Cardiac muscle cell (in vitro differentiated cells and primary cell): Measurements from ENCODE around the gene TGM3. TPM values are rescaled to one million over a fixed set of nuclear protein-coding genes. Genes with fewer than 3 reads are reported as not detected.

Experiments
- DNase-seq, 2 donors: peaks; one replicate each; pipeline versions ENCODE4 v3.0.0 to v3.0.0-alpha.2; 2010 to 2017; ENCODE audit warnings: low read depth in 1 of 2, low spot score in 1 of 2
- H3K27ac ChIP-seq: fragments of 200-600 bp; sonication (generic); 2 replicates; pipeline ENCODE4 v1.5.1; 2016
- H3K27me3 ChIP-seq: fragments of 200-600 bp; sonication (generic); 2 replicates; pipeline ENCODE4 v1.6.0; 2016; ENCODE audit warnings: control low read depth
- H3K36me3 ChIP-seq: fragments of 200-600 bp; sonication (generic); 2 replicates; pipeline ENCODE4 v1.5.1; 2016; ENCODE audit warnings: control low read depth
- H3K4me1 ChIP-seq: fragments of 200-600 bp; sonication (generic); 2 replicates; pipeline ENCODE4 v1.8.1; 2017; ENCODE audit warnings: low read depth, mild to moderate bottlenecking, mixed run types
- H3K4me3 ChIP-seq: fragments of 200-600 bp; sonication (generic); 2 replicates; pipeline ENCODE4 v1.5.1; 2016; ENCODE audit warnings: mild to moderate bottlenecking
- H3K9me3 ChIP-seq: fragments of 200-600 bp; sonication (generic); 2 replicates; pipeline ENCODE4 v1.5.1; 2017; ENCODE audit warnings: low read depth, mild to moderate bottlenecking, control low read depth
- CTCF ChIP-seq: IDR thresholded peaks from 2 replicates; pipeline ENCODE4 v1.5.1; 2012; ENCODE audit warnings: low read depth, mild to moderate bottlenecking, low read length
- polyA plus RNA-seq: library from polyadenylated mRNA; unstranded; fragments of >200 nt; fragmentation: Nextera tagmentation; extraction: Ambion mirVana; gene quantifications from 2 replicates; pipeline ENCODE4 v1.2.1, GENCODE V29; 2016
- total RNA-seq: library from RNA; depleted of rRNA; stranded (reverse); fragments of >200 nt; gene quantifications from 2 replicates; pipeline ENCODE4 v1.2.3, GENCODE V29; 2016

Gene TGM3
- total and polyA plus RNA-seq, 2 experiments from 2014 or later = not detected

GRCh38 chr20:2297357-2297728 lies 1.5 kb downstream of the TGM3 start:
- H3K4me1 ChIP-seq = no peaks in the 10 kb centered on the region
- DNase-seq = peak in 1 of 2 donors; percentile 15
- H3K27ac ChIP-seq = no peak overlapping the region

GRCh38 chr20:2298116-2298515 lies 2.3 kb downstream of the TGM3 start:
- no peaks in the 10 kb centered on the region for H3K4me1 ChIP-seq
- H3K9me3 ChIP-seq = no peaks in the 10 kb centered on the region
- no peak for TF ChIP-seq CTCF
- H3K27ac ChIP-seq = no peak overlapping the region
- no peaks in the 10 kb centered on the region for H3K27me3 ChIP-seq
- no peak overlapping the region for H3K4me3 ChIP-seq
- DNase-seq = no peak
- no peaks in the 10 kb centered on the region for H3K36me3 ChIP-seq

More at GRCh38 chr20:2297357-2297728, 1.5 kb downstream of the TGM3 start:
- Histone ChIP-seq H3K36me3 (no peaks in the 10 kb centered on the region), H3K4me3 (no peak overlapping the region), H3K27me3 (no peaks in the 10 kb centered on the region), H3K9me3 (no peaks in the 10 kb centered on the region)
- no peak for TF ChIP-seq CTCF

DNA sequence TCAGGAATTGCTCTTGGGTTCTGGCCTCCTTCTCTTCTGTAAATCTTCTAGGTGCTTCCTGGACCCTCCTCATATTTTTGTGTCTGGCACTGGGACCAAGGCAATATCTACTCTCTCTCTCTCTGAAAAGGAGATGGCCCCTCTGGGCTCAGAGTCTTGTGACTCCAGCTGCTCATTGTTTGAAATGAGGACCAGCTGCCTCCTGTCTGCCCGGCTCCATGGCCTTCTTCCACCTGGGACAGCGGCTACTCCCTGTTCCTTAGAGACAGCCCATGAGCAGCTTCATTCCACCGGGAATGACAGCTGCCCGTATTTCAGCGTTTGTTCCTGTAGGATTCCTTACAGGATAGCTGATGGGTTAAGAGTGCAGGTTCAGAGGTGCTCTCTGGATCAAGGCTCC lies 2.9 kb downstream of the TGM3 start:
- H3K9me3 ChIP-seq = no peaks in the 10 kb centered on the region
- H3K4me1 ChIP-seq = no peaks in the 10 kb centered on the region
- no peak for DNase-seq
- H3K36me3 ChIP-seq = no peaks in the 10 kb centered on the region
- H3K27ac ChIP-seq = no peak overlapping the region
- no peak for TF ChIP-seq CTCF
- H3K27me3 ChIP-seq = no peaks in the 10 kb centered on the region
- no peak overlapping the region for H3K4me3 ChIP-seq

DNA sequence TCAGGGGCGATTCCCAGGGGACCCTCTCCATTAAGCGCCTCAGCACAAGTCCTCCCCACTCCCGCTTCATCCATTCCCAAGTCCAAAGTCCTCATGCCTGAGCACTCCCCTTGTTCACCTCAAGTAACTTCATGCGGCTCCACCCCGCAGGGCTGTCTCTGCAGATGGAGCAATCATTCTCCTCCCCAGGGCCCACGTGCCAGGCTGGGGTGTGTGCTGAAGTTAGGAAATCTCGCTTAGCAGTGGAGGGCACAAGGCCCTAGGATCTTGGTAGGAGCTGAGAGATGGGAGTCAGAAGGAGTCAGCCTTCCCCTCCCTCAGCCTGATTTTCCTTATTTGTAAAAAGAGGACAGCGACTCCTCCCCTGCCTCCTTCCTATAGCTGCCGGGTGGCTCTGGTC lies 3.5 kb downstream of the TGM3 start:
- Histone ChIP-seq H3K27ac (no peak overlapping the region), H3K36me3 (no peaks in the 10 kb centered on the region), H3K27me3 (no peaks in the 10 kb centered on the region), H3K4me1 (no peaks in the 10 kb centered on the region), H3K4me3 (no peak overlapping the region), H3K9me3 (no peaks in the 10 kb centered on the region)
- no peak for TF ChIP-seq CTCF
- DNase-seq = peak in 1 of 2 donors; percentile 34

- H3K9me3 ChIP-seq = no peaks in the 10 kb centered on the region
- no peaks in the 10 kb centered on the region for H3K36me3 ChIP-seq
- H3K27ac ChIP-seq = no peak overlapping the region
- no peak overlapping the region for H3K4me3 ChIP-seq
- no peaks in the 10 kb centered on the region for H3K27me3 ChIP-seq
- TF ChIP-seq CTCF = no peak
- no peak for DNase-seq
- H3K4me1 ChIP-seq = no peaks in the 10 kb centered on the region
These were observed 4.2 kb downstream of the TGM3 start for GRCh38 chr20:2300002-2300401.

- H3K4me1 ChIP-seq = no peaks in the 10 kb centered on the region
- DNase-seq = peak in 1 of 2 donors; percentile 8
- no peaks in the 10 kb centered on the region for H3K27me3 ChIP-seq
- H3K36me3 ChIP-seq = no peaks in the 10 kb centered on the region
- H3K27ac ChIP-seq = no peak overlapping the region
- H3K9me3 ChIP-seq = no peaks in the 10 kb centered on the region
- H3K4me3 ChIP-seq = no peak overlapping the region
- TF ChIP-seq CTCF = no peak
These were observed 4.6 kb downstream of the TGM3 start for GRCh38 chr20:2300420-2300819.
